ENCODE measurements around the gene EIF4B.

The EIF4B gene

GRCh38 chr12:53048780-53049401 lies 42.6 kb downstream of the EIF4B start:
- DNase-seq (ENCODE audit: low read depth) = no peak
- peak overlapping the region; percentile 63 for H3K4me3 ChIP-seq (ENCODE audit: low read depth, low read length)
- no peak for TF ChIP-seq CTCF (IDR thresholded peaks at IDR 0.05; ENCODE audit: low read depth, low read length, missing control alignments)
- in situ Hi-C loops (cut with HindIII; ENCODE audit: low sequenced_read_pairs) = no loop called here

- in situ Hi-C loops (cut with HindIII; ENCODE audit: low sequenced_read_pairs) = no loop called here
- no peak for DNase-seq (ENCODE audit: low read depth)
- peak within 1 kb of the TSS; percentile 63 for H3K4me3 ChIP-seq (ENCODE audit: low read depth, low read length)
- no peak for TF ChIP-seq CTCF (IDR thresholded peaks at IDR 0.05; ENCODE audit: low read depth, low read length, missing control alignments)
These were observed 43.5 kb downstream of the EIF4B start, which contains the start of gene TNS2 for GRCh38 chr12:53049571-53050318. TNS2 (plus strand) TSS chr12:53050065; CDS start chr12:53050186, 121 bp downstream.

- no peak for TF ChIP-seq CTCF (IDR thresholded peaks at IDR 0.05; ENCODE audit: low read depth, low read length, missing control alignments)
- no peak for DNase-seq (ENCODE audit: low read depth)
- in situ Hi-C loops (cut with HindIII; ENCODE audit: low sequenced_read_pairs) = no loop called here
- H3K4me3 ChIP-seq (ENCODE audit: low read depth, low read length) = peak overlapping the region; percentile 63
These were observed 44.3 kb downstream of the EIF4B start for GRCh38 chr12:53050426-53051057.

- in situ Hi-C loops (cut with HindIII; ENCODE audit: low sequenced_read_pairs) = no loop called here
- peak; percentile 15 for TF ChIP-seq CTCF (IDR thresholded peaks at IDR 0.05; ENCODE audit: low read depth, low read length, missing control alignments)
- no peak for DNase-seq (ENCODE audit: low read depth)
- peak overlapping the region; percentile 63 for H3K4me3 ChIP-seq (ENCODE audit: low read depth, low read length)
These were observed 45.0 kb downstream of the EIF4B start for GRCh38 chr12:53051058-53051880.

- TF ChIP-seq CTCF (IDR thresholded peaks at IDR 0.05; ENCODE audit: low read depth, low read length, missing control alignments) = no peak
- H3K4me3 ChIP-seq (ENCODE audit: low read depth, low read length) = peak overlapping the region; percentile 63
- DNase-seq (ENCODE audit: low read depth) = no peak
- in situ Hi-C loops (cut with HindIII; ENCODE audit: low sequenced_read_pairs) = no loop called here
These were observed 45.7 kb downstream of the EIF4B start for GRCh38 chr12:53051881-53052412.

Measured in astrocyte of the cerebellum (primary cell).